IPS DF 6.9 (cell line): ENCODE measurements around the gene CALD1.

Experiments
- DNase-seq: peaks from one replicate; pipeline ENCODE4 v3.0.0-alpha.2; 2013; ENCODE audit warnings: low read depth, low spot score
- H3K27ac ChIP-seq: one replicate; pipeline ENCODE4 v1.5.1; 2013; ENCODE audit warnings: low read length, control low read depth
- H3K27me3 ChIP-seq: 2 replicates; pipeline ENCODE4 v1.6.1; 2013; ENCODE audit warnings: mild to moderate bottlenecking, low read length; ENCODE audit not compliant: control insufficient read depth, insufficient read depth
- H3K36me3 ChIP-seq: 2 replicates; pipeline ENCODE4 v1.6.1; 2013; ENCODE audit warnings: low read length; ENCODE audit not compliant: control insufficient read depth, insufficient read depth
- H3K4me1 ChIP-seq: 2 replicates; pipeline ENCODE4 v1.6.1; 2013; ENCODE audit warnings: low read length; ENCODE audit not compliant: control insufficient read depth, insufficient read depth
- H3K4me3 ChIP-seq: 2 replicates; pipeline ENCODE4 v1.5.1; 2013; ENCODE audit warnings: mild to moderate bottlenecking, low read length
- H3K9me3 ChIP-seq: 2 replicates; pipeline ENCODE4 v1.6.1; 2013; ENCODE audit warnings: low read length, inconsistent platforms; ENCODE audit not compliant: control insufficient read depth, insufficient read depth
- WGBS: extraction: QIAGEN DNeasy Blood & Tissue Kit; methylation state at CpG from one replicate; pipeline ENCODE4 v1.1.7; 2013; ENCODE audit warnings: mixed read lengths, missing lambda C conversion rate; ENCODE audit not compliant: insufficient read length, insufficient coverage; 5-methylcytosine and 5-hydroxymethylcytosine counted together

CALD1 gene

DNA sequence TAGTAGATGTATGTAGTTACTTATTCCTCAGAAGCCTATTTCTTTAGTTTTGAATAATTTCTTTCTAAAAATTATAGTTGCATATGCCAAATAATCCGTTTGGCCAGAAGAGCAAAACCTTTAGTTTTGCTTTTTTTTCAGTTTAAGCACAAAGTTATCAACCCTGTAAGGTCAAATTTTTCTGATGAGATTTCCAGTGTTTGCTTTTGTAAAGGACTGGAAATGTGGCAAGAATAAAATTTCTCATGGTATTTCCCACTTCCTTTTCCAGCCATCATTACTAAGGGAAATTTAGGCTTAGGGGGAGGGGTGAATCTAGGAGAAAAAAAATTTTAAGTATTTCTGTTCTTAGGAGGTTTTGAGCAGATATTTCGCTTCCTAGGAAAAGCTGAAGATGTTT lies 7.6 kb downstream of the CALD1 start:
- Histone ChIP-seq H3K9me3 (no peaks in the 10 kb centered on the region), H3K27me3 (no peaks in the 10 kb centered on the region), H3K27ac (no peak overlapping the region), H3K4me3 (no peak overlapping the region), H3K36me3 (no peaks in the 10 kb centered on the region), H3K4me1 (peaks cover 1% of the 10 kb centered on the region; the same call in 1 of the 2 replicates)
- WGBS = no CpG with 5 or more reads among the region's 2 CpGs
- DNase-seq = no peak

DNA sequence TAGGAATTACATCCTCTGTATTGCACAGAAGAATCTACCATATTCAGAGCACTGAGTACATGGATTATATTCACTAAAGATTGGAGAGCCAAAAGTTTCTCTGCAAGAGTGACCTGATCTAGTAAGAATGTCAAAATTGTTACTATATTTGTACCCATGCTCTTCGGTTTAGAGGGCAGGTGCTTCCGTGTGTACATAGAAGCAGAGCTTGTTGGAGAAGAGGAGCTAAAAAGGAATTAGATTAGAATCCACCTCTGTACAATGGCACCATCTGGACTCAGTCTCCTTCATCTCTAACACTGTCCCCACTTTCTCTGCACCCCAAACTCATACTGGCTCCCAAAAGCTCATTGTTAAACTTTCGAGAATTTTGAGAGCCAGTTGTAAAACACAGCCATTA lies 8.3 kb downstream of the CALD1 start:
- Histone ChIP-seq H3K36me3 (no peaks in the 10 kb centered on the region), H3K9me3 (no peaks in the 10 kb centered on the region), H3K27me3 (no peaks in the 10 kb centered on the region), H3K4me1 (peaks cover 1% of the 10 kb centered on the region; the same call in 1 of the 2 replicates), H3K27ac (no peak overlapping the region), H3K4me3 (no peak overlapping the region)
- DNase-seq = no peak
- no CpG with 5 or more reads among the region's 3 CpGs for WGBS

DNA sequence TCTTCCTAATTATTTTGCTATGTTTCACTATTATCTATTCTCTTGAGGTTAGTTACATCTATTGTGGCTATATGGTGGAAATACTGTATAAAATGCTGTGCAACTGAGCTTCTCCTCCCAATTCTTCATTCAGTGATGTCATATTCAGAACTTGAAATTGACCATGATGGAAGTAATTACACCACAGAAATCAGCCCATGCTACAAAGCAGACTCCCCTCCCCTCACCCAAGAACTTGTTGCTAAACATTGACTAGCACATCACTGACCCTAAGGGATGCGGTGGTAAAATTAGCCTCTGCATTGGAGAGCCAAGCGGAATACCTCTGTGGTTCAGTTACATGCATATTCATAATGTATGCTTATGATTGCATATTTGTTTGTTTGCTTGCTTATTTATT lies 8.8 kb downstream of the CALD1 start:
- H3K4me3 ChIP-seq = no peak overlapping the region
- no peak for DNase-seq
- peaks cover 1% of the 10 kb centered on the region; the same call in 1 of the 2 replicates for H3K4me1 ChIP-seq
- H3K36me3 ChIP-seq = no peaks in the 10 kb centered on the region
- WGBS = no CpG with 5 or more reads among the region's 2 CpGs
- H3K9me3 ChIP-seq = no peaks in the 10 kb centered on the region
- H3K27me3 ChIP-seq = no peaks in the 10 kb centered on the region
- H3K27ac ChIP-seq = no peak overlapping the region

DNA sequence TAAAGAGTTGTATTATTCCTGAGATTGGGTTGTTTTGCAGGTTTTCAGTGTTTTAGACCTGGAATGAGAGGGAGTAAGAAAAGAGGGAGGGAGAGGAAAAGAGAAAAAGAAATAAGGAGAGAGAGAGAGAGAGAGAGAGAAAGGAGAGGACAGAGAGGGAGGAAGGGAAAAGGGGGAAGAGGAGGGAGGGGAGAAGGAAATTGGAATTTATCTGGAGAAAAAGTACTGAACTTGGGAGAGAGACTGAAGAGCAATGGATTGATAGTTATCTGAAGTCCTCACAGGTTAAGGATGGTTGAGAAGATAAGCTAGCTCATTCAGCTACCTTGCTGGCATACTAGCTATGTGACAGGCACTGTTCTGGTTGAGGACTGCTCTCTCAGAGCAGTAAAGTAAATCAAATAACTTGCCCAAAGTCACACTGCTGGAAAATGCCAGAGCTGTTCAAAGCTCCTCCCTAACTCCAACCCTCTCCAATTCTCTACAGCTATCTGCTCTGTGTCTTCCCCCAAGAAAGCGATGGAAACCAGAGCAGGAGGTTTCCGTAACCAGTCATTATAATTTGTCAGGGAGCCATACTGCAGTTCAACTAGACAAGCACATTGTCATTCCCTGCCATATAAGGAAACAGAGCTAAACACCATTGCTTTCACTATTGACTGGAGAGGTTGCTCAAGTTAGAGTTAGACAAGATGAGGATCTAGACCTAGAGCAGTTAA lies 10.7 kb downstream of the CALD1 start:
- no peaks in the 10 kb centered on the region for H3K9me3 ChIP-seq
- no peaks in the 10 kb centered on the region for H3K36me3 ChIP-seq
- H3K27ac ChIP-seq = no peak overlapping the region
- WGBS = no CpG with 5 or more reads among the region's 2 CpGs
- DNase-seq = no peak
- peaks cover 1% of the 10 kb centered on the region; the same call in 1 of the 2 replicates for H3K4me1 ChIP-seq
- no peak overlapping the region for H3K4me3 ChIP-seq
- no peaks in the 10 kb centered on the region for H3K27me3 ChIP-seq

DNA sequence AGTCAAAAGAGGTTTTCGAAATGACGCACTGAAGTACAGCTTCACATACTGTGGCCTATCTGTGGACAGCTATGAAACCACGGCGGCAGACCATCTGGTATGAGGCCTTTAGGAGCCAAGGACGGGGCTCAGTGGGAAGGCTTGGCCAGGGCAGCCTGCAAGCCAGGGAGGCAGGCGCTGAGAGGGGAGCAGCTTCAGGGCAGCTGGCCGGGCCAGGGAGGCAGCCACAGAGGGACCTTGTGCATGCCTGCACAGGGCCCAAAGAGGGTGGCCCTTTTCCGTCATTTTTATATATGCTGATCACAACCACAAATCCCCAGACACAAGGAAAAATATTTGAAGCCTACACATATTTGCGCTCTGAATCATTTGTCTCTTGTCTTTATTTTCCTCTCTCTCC lies 13.5 kb downstream of the CALD1 start:
- Histone ChIP-seq H3K4me1 (peaks cover 1% of the 10 kb centered on the region; the same call in 1 of the 2 replicates), H3K27ac (no peak overlapping the region), H3K27me3 (no peaks in the 10 kb centered on the region), H3K36me3 (no peaks in the 10 kb centered on the region), H3K4me3 (no peak overlapping the region), H3K9me3 (no peaks in the 10 kb centered on the region)
- WGBS = 100% methylated on average over 1 of the region's 9 CpGs
- DNase-seq = no peak

DNA sequence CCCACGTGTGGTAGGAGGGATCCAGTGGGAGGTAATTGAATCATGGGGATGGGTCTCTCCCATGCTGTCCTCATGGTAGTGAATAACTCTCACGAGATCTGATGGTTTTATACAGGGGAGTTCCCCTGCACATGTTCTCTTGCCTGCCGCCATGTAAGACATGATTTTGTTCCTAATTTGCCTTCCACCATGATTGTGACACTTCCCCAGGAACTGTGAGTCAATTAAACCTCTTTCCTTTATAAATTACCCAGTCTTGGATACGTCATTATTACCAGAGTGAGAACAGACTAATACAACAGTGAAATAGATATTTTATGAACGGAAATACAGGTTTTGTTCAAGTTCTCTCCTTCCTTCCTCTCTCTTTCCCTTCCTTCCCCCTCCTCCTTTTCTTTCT lies 15.8 kb downstream of the CALD1 start:
- Histone ChIP-seq H3K9me3 (no peaks in the 10 kb centered on the region), H3K27me3 (no peaks in the 10 kb centered on the region), H3K4me3 (no peak overlapping the region), H3K27ac (no peak overlapping the region), H3K4me1 (peaks cover 3% of the 10 kb centered on the region; the same call in 1 of the 2 replicates), H3K36me3 (no peaks in the 10 kb centered on the region; the same call in 1 of the 2 replicates)
- no CpG with 5 or more reads among the region's 5 CpGs for WGBS
- DNase-seq = no peak

DNA sequence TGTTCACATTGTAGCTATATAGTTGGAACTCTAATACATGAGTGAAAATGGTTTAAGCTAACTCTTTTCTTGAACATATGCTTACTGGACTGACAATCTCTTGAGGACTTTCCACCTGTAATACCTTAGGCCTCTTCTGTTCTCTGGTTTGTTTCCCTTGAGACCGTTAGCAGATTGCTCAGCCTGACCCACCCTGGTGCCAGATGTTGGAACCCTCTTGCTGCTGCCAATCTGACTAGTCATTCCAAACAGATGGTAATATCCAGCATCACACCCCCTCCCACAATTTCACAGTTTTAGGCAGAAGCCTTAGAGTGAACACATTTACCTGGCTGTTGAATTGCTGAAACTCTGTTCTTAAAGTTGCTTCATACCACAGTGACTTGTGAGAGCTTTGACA lies 18.7 kb downstream of the CALD1 start:
- Histone ChIP-seq H3K36me3 (no peaks in the 10 kb centered on the region; the same call in 1 of the 2 replicates), H3K27ac (no peak overlapping the region), H3K9me3 (no peaks in the 10 kb centered on the region), H3K4me1 (0 out of 2 replicates have a peak, but pooled peaks cover 1% of the 10 kb centered on the region), H3K4me3 (no peak overlapping the region), H3K27me3 (no peaks in the 10 kb centered on the region)
- DNase-seq = no peak
- no CpG with 5 or more reads among the region's 1 CpG for WGBS

DNA sequence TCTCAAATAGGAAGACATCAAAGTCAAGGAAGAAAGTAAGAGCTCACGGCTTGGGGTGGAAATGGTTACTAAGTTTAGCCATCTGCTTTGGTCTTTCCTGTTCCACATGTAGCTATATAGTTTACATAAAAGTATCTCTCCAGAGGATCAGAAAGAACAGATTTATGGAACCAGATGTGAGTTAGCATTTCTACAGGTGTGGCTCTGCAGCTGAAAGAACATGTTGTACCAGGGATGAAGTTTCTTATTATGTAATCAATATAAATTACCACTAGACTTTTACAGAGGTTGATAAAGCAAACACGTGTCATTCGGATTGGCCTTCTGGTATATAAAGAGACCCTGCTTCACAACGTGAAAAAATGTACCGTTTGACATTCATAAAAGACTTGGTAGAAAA lies 19.9 kb downstream of the CALD1 start:
- no CpG with 5 or more reads among the region's 5 CpGs for WGBS
- H3K4me3 ChIP-seq = no peak overlapping the region
- no peaks in the 10 kb centered on the region for H3K9me3 ChIP-seq
- 0 out of 2 replicates have a peak, but pooled peaks cover 1% of the 10 kb centered on the region for H3K4me1 ChIP-seq
- H3K27ac ChIP-seq = no peak overlapping the region
- no peaks in the 10 kb centered on the region; the same call in 1 of the 2 replicates for H3K36me3 ChIP-seq
- no peak for DNase-seq
- H3K27me3 ChIP-seq = no peaks in the 10 kb centered on the region

DNA sequence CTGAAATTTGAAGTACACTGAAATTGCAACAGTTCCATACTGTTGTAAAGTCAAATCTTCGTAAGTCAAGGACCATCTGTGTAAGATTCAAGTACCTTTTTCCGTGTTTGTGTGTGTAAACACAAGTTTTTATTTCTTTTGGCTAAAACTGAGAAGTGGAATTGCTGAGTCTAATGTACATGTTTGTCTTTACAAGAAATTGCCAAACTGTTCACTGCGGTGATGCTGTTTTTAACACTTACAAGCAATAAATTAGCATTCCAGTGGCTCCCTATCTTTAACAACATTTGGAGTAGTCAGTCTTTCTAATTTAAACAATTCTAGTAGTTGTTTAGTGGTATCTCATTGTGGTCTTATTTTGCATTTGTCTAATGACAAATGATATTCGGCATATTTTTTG lies 23.3 kb downstream of the CALD1 start:
- WGBS = no CpG with 5 or more reads among the region's 4 CpGs
- H3K27ac ChIP-seq = no peak overlapping the region

DNA sequence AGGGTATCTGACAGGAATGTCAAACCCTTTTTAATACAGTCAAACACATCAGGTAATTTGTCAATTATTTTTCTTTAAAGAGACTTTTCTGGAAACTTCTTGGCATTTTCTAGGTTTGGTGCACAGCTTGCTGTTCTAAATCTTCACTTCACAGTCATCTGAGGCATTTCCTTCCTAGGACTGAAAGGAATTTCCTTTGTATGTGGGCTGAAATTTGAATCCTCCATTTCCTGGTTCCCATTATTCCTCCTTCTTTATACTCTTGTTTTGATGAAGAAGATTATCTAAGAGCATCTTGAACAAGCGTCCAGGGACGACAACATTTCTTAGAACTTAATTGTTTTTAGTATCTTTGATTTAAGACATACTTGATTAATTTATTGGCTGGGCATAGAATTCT lies 24.9 kb downstream of the CALD1 start:
- Histone ChIP-seq H3K36me3 (no peaks in the 10 kb centered on the region), H3K9me3 (no peaks in the 10 kb centered on the region), H3K4me1 (no peaks in the 10 kb centered on the region), H3K27ac (no peak overlapping the region), H3K27me3 (no peaks in the 10 kb centered on the region), H3K4me3 (no peak overlapping the region)
- DNase-seq = peak; percentile 18
- WGBS = no CpG with 5 or more reads among the region's 2 CpGs

More for the DNA sequence above, 23.3 kb downstream of the CALD1 start:
- H3K4me3 ChIP-seq = no peak overlapping the region
- no peak for DNase-seq
- no peaks in the 10 kb centered on the region for H3K9me3 ChIP-seq
- H3K36me3 ChIP-seq = no peaks in the 10 kb centered on the region; the same call in 1 of the 2 replicates
- H3K27me3 ChIP-seq = no peaks in the 10 kb centered on the region
- 0 out of 2 replicates have a peak, but pooled peaks cover 1% of the 10 kb centered on the region for H3K4me1 ChIP-seq

DNA sequence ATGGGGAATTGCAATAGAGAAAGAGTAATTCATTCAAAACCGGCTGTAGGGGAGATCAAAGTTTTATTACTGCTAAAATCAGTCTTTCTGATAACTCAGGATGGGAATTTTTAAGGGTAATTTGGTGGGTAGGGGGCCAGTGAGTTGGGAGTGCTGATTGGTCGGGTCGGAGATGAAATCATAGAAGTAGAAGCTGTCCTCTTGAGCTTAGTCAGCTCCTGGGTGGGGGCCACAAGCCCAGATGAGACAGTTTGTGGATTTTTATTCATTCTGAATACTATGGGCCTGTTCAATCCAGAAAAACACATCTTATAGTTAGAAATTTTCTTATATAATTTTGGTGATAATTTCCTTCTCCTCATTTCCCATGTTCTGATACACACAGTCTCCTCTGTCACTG lies 25.4 kb downstream of the CALD1 start:
- DNase-seq = no peak
- Histone ChIP-seq H3K27me3 (no peaks in the 10 kb centered on the region), H3K9me3 (no peaks in the 10 kb centered on the region), H3K4me3 (no peak overlapping the region), H3K4me1 (no peaks in the 10 kb centered on the region), H3K27ac (no peak overlapping the region), H3K36me3 (no peaks in the 10 kb centered on the region)
- WGBS = no CpG with 5 or more reads among the region's 3 CpGs
